ENCODE measurements around the gene TFAP2A. TPM values are rescaled to one million over a fixed set of nuclear protein-coding genes. Genes with fewer than 3 reads are reported as not detected.

The TFAP2A gene
- total RNA-seq, 2 donors from 2014 or later, result 0.27 to 0.99 TPM

- DNase-seq, result no peak
- H3K27me3 ChIP-seq, result peaks cover 76% of the 10 kb centered on the region
- H3K9ac ChIP-seq (ENCODE audit: low read depth in 2 of 2, low read length in 2 of 2), result peak overlapping the region; percentile 35 to 51
- peak overlapping the region; percentile 56 for H3K4me3 ChIP-seq
- no peak for TF ChIP-seq CTCF (IDR thresholded peaks at IDR 0.05)
- peaks cover 7% of the 10 kb centered on the region for H3K4me1 ChIP-seq
- peak overlapping the region; percentile 18 for H3K27ac ChIP-seq
- no peaks in the 10 kb centered on the region for H3K36me3 ChIP-seq
- H3K9me3 ChIP-seq, result no peaks in the 10 kb centered on the region
- intact Hi-C loops (cut with DNase I), result no loop called here
These were observed 3.5 kb downstream of the TFAP2A start for GRCh38 chr6:10411131-10411970.

- Histone ChIP-seq H3K9me3 (no peaks in the 10 kb centered on the region), H3K4me1 (peaks cover 7% of the 10 kb centered on the region), H3K4me3 (no peak overlapping the region), H3K27ac (no peak overlapping the region), H3K36me3 (no peaks in the 10 kb centered on the region), H3K27me3 (peaks cover 67% of the 10 kb centered on the region), H3K9ac (ENCODE audit: low read depth in 2 of 2, low read length in 2 of 2) (no peak overlapping the region)
- no peak for DNase-seq
- intact Hi-C loops (cut with DNase I), result no loop called here
- no peak for TF ChIP-seq CTCF (IDR thresholded peaks at IDR 0.05)
These were observed 4.4 kb downstream of the TFAP2A start for GRCh38 chr6:10410207-10411050.

- H3K27ac ChIP-seq, result no peak overlapping the region
- H3K9ac ChIP-seq (ENCODE audit: low read depth in 2 of 2, low read length in 2 of 2), result no peak overlapping the region
- intact Hi-C loops (cut with DNase I), result no loop called here
- no peak for TF ChIP-seq CTCF (IDR thresholded peaks at IDR 0.05)
- no peaks in the 10 kb centered on the region for H3K9me3 ChIP-seq
- H3K4me3 ChIP-seq, result no peak overlapping the region
- H3K4me1 ChIP-seq, result peaks cover 7% of the 10 kb centered on the region
- DNase-seq, result no peak
- peaks cover 61% of the 10 kb centered on the region for H3K27me3 ChIP-seq
- no peaks in the 10 kb centered on the region for H3K36me3 ChIP-seq
These were observed 5.1 kb downstream of the TFAP2A start for GRCh38 chr6:10409731-10410206.

- H3K27me3 ChIP-seq, result peaks cover 57% of the 10 kb centered on the region
- no peak for TF ChIP-seq CTCF (IDR thresholded peaks at IDR 0.05)
- no peak overlapping the region for H3K4me3 ChIP-seq
- H3K9ac ChIP-seq (ENCODE audit: low read depth in 2 of 2, low read length in 2 of 2), result no peak overlapping the region
- DNase-seq, result no peak
- no peaks in the 10 kb centered on the region for H3K9me3 ChIP-seq
- H3K4me1 ChIP-seq, result peaks cover 7% of the 10 kb centered on the region
- H3K36me3 ChIP-seq, result no peaks in the 10 kb centered on the region
- no peak overlapping the region for H3K27ac ChIP-seq
- intact Hi-C loops (cut with DNase I), result no loop called here
These were observed 5.6 kb downstream of the TFAP2A start for GRCh38 chr6:10409233-10409721.

- intact Hi-C loops (cut with DNase I), result no loop called here
- no peak for TF ChIP-seq CTCF (IDR thresholded peaks at IDR 0.05)
- Histone ChIP-seq H3K4me1 (peaks cover 7% of the 10 kb centered on the region), H3K9ac (ENCODE audit: low read depth in 2 of 2, low read length in 2 of 2) (no peak overlapping the region), H3K36me3 (no peaks in the 10 kb centered on the region), H3K27ac (no peak overlapping the region), H3K4me3 (no peak overlapping the region), H3K27me3 (peaks cover 48% of the 10 kb centered on the region), H3K9me3 (no peaks in the 10 kb centered on the region)
- DNase-seq, result no peak
These were observed 6.4 kb downstream of the TFAP2A start for GRCh38 chr6:10408457-10408856.
